Activated CD8-positive, alpha-beta memory T cell treated with anti-CD3 and anti-CD28 coated beads, Interleukin-2, amount 50 U/mL, for 24 hours (primary cell): Measurements from ENCODE around the gene TRRAP.

Source experiments
- DNase-seq: peaks from one replicate; pipeline ENCODE4 v3.0.0-alpha.2; 2020; ENCODE audit errors: extremely low read depth

The TRRAP gene

GRCh38 chr7:98946389-98946788 lies 68.1 kb downstream of the TRRAP start:
- no peak for DNase-seq

DNA sequence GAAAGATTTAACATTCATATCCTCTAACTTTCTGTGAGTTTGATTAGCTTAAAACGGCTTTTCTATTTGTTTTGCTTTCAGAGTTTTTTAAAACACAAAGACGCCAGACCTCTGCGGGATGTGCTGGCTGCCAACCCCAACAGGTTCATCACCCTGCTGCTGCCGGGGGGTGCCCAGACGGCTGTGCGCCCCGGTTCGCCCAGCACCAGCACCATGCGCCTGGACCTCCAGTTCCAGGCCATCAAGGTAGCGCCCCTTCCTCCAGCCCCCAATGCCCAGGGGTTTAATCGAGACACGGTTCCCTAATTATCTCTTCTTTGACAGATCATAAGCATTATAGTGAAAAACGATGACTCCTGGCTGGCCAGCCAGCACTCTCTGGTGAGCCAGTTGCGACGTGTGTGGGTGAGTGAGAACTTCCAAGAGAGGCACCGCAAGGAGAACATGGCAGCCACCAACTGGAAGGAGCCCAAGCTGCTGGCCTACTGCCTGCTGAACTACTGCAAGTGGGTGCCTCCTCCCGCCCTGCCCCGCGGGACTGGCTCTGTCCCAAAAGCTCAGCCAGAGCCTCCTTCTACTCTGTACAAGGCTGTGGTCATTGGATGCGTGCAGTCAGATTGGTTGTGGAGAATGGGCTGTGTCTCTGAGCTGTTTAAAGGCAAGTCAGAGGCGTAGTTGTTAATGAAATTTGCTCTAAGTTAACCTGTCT lies 71.2 kb downstream of the TRRAP start:
- DNase-seq: no peak

- DNase-seq: no peak
Measured at GRCh38 chr7:98955992-98956391, 77.7 kb downstream of the TRRAP start.

DNA sequence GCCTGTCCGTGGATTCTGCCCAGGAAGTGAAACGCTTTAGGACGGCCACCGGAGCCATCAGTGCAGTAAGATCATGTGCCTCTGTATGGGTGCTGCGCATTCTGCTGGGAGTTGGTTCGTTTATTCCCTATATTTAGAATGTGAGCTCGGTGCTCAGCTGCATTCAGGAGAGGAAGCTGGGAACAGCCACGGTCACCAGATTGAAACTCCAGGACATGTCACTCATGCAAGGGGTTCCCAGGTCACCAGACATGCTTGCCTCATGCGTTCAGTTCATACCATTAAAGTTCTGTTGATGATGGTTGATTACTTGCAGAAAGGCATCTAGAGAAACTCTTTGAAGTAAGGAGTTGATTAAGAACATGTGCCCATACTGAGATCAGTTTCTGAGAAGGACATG lies 78.1 kb downstream of the TRRAP start:
- DNase-seq: no peak

DNA sequence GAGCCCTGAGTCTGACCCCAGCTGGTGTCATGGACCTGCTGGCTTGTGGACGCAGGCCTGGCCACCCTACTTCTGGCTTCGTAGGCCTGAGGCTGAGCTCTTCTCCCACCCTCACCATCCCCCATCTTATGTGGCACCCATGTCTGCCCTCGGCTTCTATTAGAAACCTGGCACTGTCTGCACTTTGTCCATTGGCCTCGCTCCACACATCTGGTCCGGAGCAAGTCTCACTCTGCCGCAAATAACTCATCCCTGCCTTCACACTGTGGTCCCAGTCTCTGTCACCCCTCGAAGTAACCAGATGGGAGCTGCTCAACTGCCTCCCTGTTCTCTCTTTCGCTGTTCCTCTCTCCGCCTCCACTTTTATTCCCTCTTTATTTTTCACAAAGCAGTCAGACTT lies 78.6 kb downstream of the TRRAP start:
- no peak for DNase-seq

- no peak for DNase-seq
Measured at GRCh38 chr7:98957766-98958165, 79.4 kb downstream of the TRRAP start.

GRCh38 chr7:98958968-98959367 lies 80.6 kb downstream of the TRRAP start:
- DNase-seq: no peak

DNA sequence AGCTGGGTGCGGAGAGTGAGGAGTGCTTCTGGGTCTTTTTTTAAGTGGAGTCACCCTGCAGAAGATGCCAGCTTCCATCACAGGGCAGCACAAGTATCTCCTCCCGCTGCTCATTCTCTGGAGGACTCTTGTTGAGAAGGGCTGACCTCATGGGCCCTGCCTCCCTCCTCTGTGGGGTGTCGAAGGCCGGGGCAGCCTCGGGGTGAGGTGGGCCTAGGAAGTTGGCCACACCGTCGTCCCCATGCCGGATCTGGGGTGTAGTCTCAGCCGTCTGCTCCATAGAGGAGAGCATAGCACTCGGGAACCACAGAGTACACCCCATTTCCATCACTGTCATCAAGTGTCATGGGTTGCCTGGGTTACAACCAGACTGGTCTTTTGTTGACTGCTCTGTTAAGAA lies 85.0 kb downstream of the TRRAP start:
- DNase-seq: no peak

- DNase-seq: no peak
Measured at GRCh38 chr7:98964596-98964995, 86.3 kb downstream of the TRRAP start.

DNA sequence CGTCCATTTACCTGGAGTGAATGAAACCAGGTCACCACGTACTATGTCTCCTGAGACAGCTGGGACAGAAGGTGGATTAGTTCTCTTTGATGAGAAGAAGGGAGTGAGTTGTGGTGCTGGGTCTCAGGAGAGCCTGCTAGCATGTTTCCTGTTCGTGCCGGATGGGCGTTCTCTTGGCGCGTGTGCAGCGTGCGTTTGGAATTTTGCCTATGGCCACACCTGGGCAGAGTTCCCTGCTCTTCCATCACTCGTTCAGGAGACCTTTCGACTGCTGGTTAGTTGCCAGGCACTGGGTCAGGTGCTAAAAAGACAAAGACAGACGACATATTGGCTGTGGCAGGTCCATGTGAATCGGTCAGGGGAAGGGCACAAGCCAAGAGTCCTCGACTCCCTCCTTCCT lies 90.3 kb downstream of the TRRAP start:
- no peak for DNase-seq

DNA sequence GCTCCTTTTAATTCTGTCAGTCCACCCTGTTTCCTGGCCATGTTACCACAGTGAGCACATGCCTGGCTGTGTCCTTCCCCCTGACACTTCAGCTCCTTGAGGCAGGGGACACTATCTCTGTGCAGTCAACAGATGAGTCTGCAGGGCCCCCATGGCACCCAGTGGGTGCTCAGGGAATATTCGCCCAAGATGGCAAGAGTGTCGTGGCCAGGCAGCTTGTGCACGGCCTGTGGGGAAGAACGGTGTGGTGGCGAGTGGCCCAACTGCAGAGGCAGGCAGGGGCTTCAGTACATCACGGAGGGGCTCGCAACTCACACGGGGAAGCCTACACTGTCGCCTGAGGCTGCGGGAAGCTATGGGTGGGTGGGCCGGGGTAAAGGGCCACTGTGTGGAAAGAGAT lies 91.1 kb downstream of the TRRAP start:
- no peak for DNase-seq

DNA sequence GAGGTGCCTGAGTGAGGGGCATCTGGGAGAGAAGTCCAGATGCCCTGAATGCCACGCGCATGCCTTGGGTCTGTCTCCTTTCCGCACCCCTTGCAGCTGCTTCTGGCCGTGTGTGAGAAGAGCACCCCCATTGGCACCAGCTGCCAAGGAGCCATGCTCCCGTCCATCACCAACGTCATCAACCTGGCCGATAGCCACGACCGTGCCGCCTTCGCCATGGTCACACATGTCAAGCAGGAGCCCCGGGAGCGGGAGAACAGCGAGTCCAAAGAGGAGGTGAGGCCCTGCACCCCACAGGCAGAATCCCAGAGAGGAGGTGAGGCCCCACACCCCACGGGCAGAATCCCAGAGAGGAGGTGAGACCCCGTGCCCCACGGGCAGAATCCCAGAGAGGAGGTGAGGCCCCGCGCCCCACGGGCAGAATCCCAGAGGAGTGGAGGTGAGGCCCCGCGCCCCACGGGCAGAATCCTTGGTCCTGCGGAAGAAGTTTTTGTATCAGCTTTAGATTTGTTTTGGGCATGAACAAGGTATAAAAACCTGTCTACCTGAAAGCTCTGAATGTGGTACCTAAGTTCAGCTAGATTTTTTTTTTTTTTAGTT lies 91.8 kb downstream of the TRRAP start:
- DNase-seq: no peak

GRCh38 chr7:98970805-98971204 lies 92.5 kb downstream of the TRRAP start:
- DNase-seq: no peak

DNA sequence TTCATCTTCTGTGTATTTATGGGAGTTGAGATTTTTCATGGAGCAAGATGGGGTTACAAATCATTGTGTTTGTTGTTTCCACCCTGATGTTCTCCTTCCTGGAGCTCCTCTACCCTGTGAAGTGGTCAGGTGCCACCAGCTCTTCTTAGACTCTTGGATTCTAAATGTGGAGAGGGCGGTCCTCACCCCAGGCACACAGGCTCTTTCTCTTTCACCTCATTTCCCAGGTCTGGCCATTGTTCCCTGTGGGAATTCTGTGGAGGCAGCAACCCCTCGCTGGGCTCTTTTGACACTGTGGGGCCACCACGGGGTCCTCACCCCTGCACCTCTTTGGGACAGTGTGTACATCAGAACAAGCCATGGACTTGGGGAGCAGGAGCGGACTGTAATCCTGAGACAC lies 95.9 kb downstream of the TRRAP start:
- DNase-seq: no peak

DNA sequence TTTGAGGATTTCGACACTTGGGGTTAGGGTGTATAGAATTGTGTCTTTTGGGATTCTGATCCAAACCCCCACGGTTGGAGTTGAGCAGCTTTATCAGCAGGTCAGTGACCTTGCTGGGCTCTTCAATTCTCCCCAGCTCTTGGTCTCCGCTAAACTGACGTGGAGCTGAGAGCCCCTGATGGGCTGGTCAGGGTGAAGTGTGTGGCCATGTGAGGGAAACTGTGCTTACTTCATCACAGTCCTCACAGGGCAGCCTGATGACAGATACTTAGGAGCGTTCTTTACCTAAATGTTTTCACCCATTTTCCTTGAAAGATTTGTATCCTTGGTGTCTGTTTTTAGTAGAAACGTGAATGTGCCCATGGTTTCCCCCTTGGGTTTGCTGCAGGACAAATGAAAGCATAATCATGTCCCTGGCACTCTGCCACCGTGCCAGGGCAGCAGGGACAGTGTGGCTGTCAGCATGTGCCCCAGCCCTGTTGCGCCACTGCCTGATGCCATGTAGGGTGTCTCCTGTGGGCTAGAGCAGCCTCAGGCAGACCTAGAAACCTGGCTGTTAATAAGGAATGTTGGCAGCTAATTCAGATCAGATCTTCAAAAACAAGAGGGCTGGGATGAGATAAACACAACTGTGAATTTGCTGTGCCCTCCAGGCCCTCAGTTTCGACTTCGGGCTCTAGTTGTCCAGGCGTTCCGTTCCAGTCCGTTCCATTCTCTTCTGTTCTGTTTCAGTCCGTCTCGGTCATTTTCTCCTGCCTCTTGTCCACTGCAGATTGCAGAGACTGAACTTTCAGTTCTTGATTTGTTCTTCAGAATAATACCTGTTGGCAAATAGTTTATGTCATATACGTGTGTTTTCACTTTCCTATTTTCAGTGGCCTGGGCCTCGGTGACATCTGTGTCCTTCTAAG lies 96.8 kb downstream of the TRRAP start:
- DNase-seq: no peak

DNA sequence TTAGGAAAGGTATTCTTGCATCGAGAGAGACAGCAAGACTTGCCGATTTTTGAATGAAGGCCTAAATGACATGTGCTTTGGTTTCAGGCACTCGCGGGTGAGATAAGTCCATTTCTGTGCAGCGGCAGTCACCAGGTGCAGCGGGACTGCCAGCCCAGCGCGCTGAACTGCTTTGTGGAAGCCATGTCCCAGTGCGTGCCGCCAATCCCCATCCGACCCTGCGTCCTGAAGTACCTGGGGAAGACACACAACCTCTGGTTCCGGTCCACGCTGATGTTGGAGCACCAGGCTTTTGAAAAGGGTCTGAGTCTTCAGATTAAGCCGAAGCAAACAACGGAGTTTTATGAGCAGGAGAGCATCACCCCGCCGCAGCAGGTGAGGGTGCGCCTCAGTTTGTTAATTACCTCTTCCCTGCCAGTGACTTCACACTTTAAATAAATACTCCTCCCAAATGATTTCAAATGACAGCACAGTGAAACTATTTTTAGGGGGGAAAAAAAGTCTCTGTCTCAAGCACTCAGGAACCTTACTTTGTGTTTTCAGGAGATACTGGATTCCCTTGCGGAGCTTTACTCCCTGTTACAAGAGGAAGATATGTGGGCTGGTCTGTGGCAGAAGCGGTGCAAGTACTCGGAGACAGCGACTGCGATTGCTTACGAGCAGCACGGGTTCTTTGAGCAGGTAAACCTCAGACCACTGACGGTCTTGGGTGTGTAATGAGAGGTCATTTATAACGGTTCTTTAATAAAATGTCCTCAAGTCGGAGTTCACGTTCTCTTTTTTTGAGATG lies 98.3 kb downstream of the TRRAP start:
- no peak for DNase-seq

DNA sequence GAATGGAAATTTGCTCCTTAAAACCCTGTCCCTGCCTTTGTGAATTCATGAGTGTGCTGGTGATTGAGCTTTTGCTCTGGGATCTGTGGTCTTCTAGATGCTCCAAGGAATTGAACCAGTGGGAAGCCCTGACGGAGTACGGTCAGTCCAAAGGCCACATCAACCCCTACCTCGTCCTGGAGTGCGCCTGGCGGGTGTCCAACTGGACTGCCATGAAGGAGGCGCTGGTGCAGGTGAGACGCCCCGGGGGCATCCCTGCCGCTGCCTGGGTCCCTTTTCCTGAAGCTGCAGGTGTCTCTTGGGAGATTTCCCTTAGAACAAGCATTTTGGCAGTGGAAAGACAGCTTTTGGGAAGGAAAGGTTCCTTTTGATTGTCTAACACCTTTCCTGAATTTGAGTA lies 100.3 kb downstream of the TRRAP start:
- no peak for DNase-seq

GRCh38 chr7:98981701-98982100 lies 103.4 kb downstream of the TRRAP start:
- no peak for DNase-seq

DNA sequence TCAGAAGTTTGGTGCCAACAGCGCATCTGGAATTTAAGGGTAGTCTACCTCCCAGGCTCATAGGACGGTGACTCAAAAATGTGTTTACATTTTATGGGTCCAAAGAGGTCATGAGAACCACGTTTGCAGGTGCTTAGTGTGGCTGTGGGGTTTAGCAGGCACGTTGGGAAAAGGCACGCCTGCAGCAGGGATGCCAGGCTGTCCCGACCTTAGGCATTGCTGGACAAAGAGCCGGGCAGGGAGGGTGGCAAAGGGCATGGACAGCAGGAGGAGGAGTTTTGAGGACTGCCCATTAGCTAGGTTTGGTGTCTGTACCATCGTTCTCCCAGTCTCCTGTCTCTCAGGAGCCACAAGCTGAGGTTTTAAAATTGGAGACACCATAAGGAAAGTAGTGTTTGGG lies 104.4 kb downstream of the TRRAP start:
- DNase-seq: no peak

- DNase-seq: no peak
Measured at GRCh38 chr7:98984126-98984525, 105.8 kb downstream of the TRRAP start.

- no peak for DNase-seq
Measured at GRCh38 chr7:98985406-98985805, 107.1 kb downstream of the TRRAP start.

GRCh38 chr7:98985945-98986344 lies 107.6 kb downstream of the TRRAP start:
- DNase-seq: no peak
